Measurements from ENCODE around the gene NRROS. TPM values are rescaled to one million over a fixed set of nuclear protein-coding genes. Genes with fewer than 3 reads are reported as not detected.

The NRROS gene
- total and polyA plus RNA-seq, 2 of the 13 experiments (the other 11 are each of a cell fraction or from before 2014, with no cell fraction given): not detected

GRCh38 chr3:196654006-196654734 is 14.7 kb downstream of the NRROS start (continued):
- TF ChIP-seq NR2F1 (CRISPR knock-in tag; IDR thresholded peaks at IDR 0.05) (no peak), CHD2 (IDR thresholded peaks at IDR 0.05; ENCODE audit: low read depth, low read length) (no peak), ZNF839 (CRISPR knock-in tag; IDR thresholded peaks at IDR 0.05; ENCODE audit: borderline replicate concordance) (no peak), GPN1 (CRISPR knock-in tag; IDR thresholded peaks at IDR 0.05; ENCODE audit: borderline replicate concordance) (no peak), MTF2 (CRISPR knock-in tag; IDR thresholded peaks at IDR 0.05; ENCODE audit: borderline replicate concordance) (no peak), ZMYM2 (CRISPR knock-in tag; IDR thresholded peaks at IDR 0.05) (no peak), CHD4 (IDR thresholded peaks at IDR 0.05; ENCODE audit: borderline replicate concordance, low read length) (no peak)

- WGBS (ENCODE audit: low lambda C conversion rate): no CpG with 5 or more reads among the region's 7 CpGs
- Histone ChIP-seq H3K9ac (ENCODE audit: insufficient read depth, low read depth, low read length) (no peak overlapping the region), H3K27ac (ENCODE audit: extremely low read length, insufficient read depth, low read length) (no peak overlapping the region), H3K27me3 (ENCODE audit: control insufficient read depth in 1 of 2, insufficient read depth in 2 of 2, low read length in 2 of 2) (peaks cover 4 to 29% of the 10 kb centered on the region in 2 experiments; a peak in 4 of 5 replicates), H2AFZ (ENCODE audit: low read length) (no peak overlapping the region), H3K4me2 (ENCODE audit: low read depth, low read length) (no peak overlapping the region), H3K79me2 (ENCODE audit: insufficient read depth, low read length) (no peaks in the 10 kb centered on the region), H3K4me3 (replicated peaks in 1 of 3; ENCODE audit: insufficient read depth in 1 of 3, low read depth in 2 of 3, low read length in 3 of 3) (no peak overlapping the region), H3K9me3 (ENCODE audit: low read length) (no peaks in the 10 kb centered on the region), H4K20me1 (ENCODE audit: insufficient read depth, low read length) (no peaks in the 10 kb centered on the region), H3K4me1 (ENCODE audit: insufficient read depth, low read length) (peaks cover 8% of the 10 kb centered on the region; the same call in 1 of the 2 replicates), H3K36me3 (replicated peaks in 1 of 2; ENCODE audit: control insufficient read depth in 1 of 2, insufficient read depth in 2 of 2, low read length in 2 of 2) (no peaks in the 10 kb centered on the region)
- in situ Hi-C loops (cut with HindIII; ENCODE audit: extremely low pct_ligation_motif_present, low pct_unique_long_range_greater_than_20kb) (no loop called here), intact Hi-C loops (cut with micrococcal nuclease; ENCODE audit: unreplicated experiment) (no loop called here)
- ChIA-PET POLR2A (no interaction called here), CTCF (ENCODE audit: low intra/inter-chr PET ratio, low total read pairs) (no interaction called here)
- FAIRE-seq (no peak), DNase-seq (ENCODE audit: low spot score) (no peak), ATAC-seq (no peak)
- TF ChIP-seq NFAT5 (CRISPR knock-in tag; IDR thresholded peaks at IDR 0.05) (no peak), DRAP1 (CRISPR knock-in tag; IDR thresholded peaks at IDR 0.05) (no peak), TFDP2 (CRISPR knock-in tag; IDR thresholded peaks at IDR 0.05) (no peak), SSRP1 (CRISPR knock-in tag; IDR thresholded peaks at IDR 0.05) (no peak), MYPOP (CRISPR knock-in tag; IDR thresholded peaks at IDR 0.05) (no peak)
- no TSS peak for BruUV-seq (replicated peaks)
Observed at GRCh38 chr3:196654735-196655090, 15.2 kb downstream of the NRROS start.

Data from HepG2 (cell line).